Pancreas (tissue), 10 donors: ENCODE data around the gene CFAP251. TPM values are rescaled to one million over a fixed set of nuclear protein-coding genes. Genes with fewer than 3 reads are reported as not detected.

Source experiments
- ATAC-seq, 4 donors: fragments of 200-7000 bp; cut with Tn5 transposase; one replicate each; pipeline versions ENCODE4 v1.8.0 to v1.9.1; 2020; ENCODE audit warnings: mild to moderate bottlenecking in 4 of 4, moderate library complexity in 4 of 4
- DNase-seq, 6 donors: peaks; one replicate each; pipeline ENCODE4 v3.0.0-alpha.2; 2020
- FAIRE-seq: peaks from 2 replicates; lab custom pipeline; 2012; peaks lifted over from hg19 to GRCh38; lab: Jason Lieb, UNC
- H3K27ac ChIP-seq, 4 donors: fragments of 200-600 bp; sonication (generic); 1 replicate in 3 of 4; 2 replicates in 1 of 4; pipeline versions ENCODE4 v1.5.0 to v1.8.0; 2020
- H3K27me3 ChIP-seq, 4 donors: fragments of 200-600 bp; one replicate each; pipeline ENCODE4 v1.8.0; 2021
- H3K36me3 ChIP-seq, 3 donors: fragments of 200-600 bp; sonication (generic) in 1 of 3; one replicate each; pipeline versions ENCODE4 v1.5.0 to v1.8.0; 2020 to 2021
- H3K4me1 ChIP-seq, 3 donors: fragments of 200-600 bp; one replicate each; pipeline ENCODE4 v1.8.0; 2021
- H3K4me3 ChIP-seq, 4 donors: fragments of 200-600 bp; sonication (generic) in 2 of 4; one replicate each; pipeline versions ENCODE4 v1.5.0 to v1.8.0; 2020 to 2021
- H3K9me3 ChIP-seq, 4 donors: fragments of 200-600 bp; one replicate each; pipeline ENCODE4 v1.8.0; 2021
- CTCF ChIP-seq, 4 donors: fragments of 200-600 bp; sonication (generic) in 3 of 4; IDR thresholded peaks; one replicate each; pipeline versions ENCODE4 v1.5.0 to v1.8.0; 2021; ENCODE audit warnings: antibody characterized with exemption in 4 of 4
- WGBS, 2 donors: extraction: QIAGEN DNeasy Blood & Tissue Kit; methylation state at CpG; one replicate each; pipeline ENCODE4 v1.1.7; 2013; 5-methylcytosine and 5-hydroxymethylcytosine counted together
- intact Hi-C, 3 donors: fragments of 100-400 bp; cut with DNase I; formaldehyde crosslinking; loops; one replicate each; pipeline versions ENCODE4 v1.11.1 to v1.14.2; 2022
- polyA plus RNA-seq, 2 donors: library from polyadenylated mRNA; stranded (reverse); fragments of 200-250 nt; gene quantifications; one replicate each; pipeline ENCODE4 v1.2.3, GENCODE V29; 2013
- total RNA-seq, 6 donors: library from RNA; stranded (reverse); fragmentation: NEBNext Ultra II Directional in 4 of 6; extraction: Animal tissue kit (Norgen Biotek cat#: 25700) in 4 of 6; gene quantifications; one replicate each; pipeline versions ENCODE4 v1.2.1 to v1.2.4, GENCODE V29; 2021 to 2023
- donor health status: healthy with polysubstance abuse.
- donor health status: DM: no; HTN: no; CAD: no; lungs with moderate emphysema.
- donor health status: DM: no; HTN: no; CAD: no.
- donor health status: control.
- donor health status: control.
- donor health status: Bipolar disorder and iron deficiency.
- donor health status: DM: yes; HTN: yes; CAD: no.
- donor health status: DM: no; HTN: no; CAD: no.
- donor health status: DM: no; HTN: no; CAD: no.
- donor health status: DM: yes; HTN: yes; CAD: no.

Gene CFAP251
- total and polyA plus RNA-seq, 8 donors = 1.7 to 5.9 (median 3.3) TPM

- Histone ChIP-seq H3K27me3 (no peaks in the 10 kb centered on the region), H3K4me1 (peaks cover 4 to 10% (median 5%) of the 10 kb centered on the region in 3 donors), H3K9me3 (no peaks in the 10 kb centered on the region), H3K36me3 (no peaks in the 10 kb centered on the region), H3K4me3 (no peak overlapping the region), H3K27ac (peak overlapping the region; percentile 47 to 68 (median 63))
- DNase-seq (peak in 4 of 6 donors; percentile 42 to 78 (median 58)), FAIRE-seq (no peak), ATAC-seq (peak; percentile 33 to 56 (median 44))
- WGBS, 2 donors = 36 to 47% methylated on average over 28 of the region's 28 CpGs
- TF ChIP-seq CTCF (IDR thresholded peaks at IDR 0.05) = no peak
- intact Hi-C loops = no loop called here
Observed at GRCh38 chr12:122029620-122030423, 111.4 kb downstream of the CFAP251 start.

GRCh38 chr12:122030424-122031035, 112.1 kb downstream of the CFAP251 start:
- H3K27ac ChIP-seq = peak overlapping the region; percentile 47 to 68 (median 63)
- H3K4me1 ChIP-seq = peaks cover 0 to 7% (median 4%) of the 10 kb centered on the region in 3 donors
- intact Hi-C loops = no loop called here
- DNase-seq (peak in 1 of 6 donors; percentile 49), ATAC-seq (peak in 2 of 4 donors; percentile 7 to 11), FAIRE-seq (no peak)
- peaks cover 0 to 6% (median 0%) of the 10 kb centered on the region in 3 donors for H3K36me3 ChIP-seq
- no peaks in the 10 kb centered on the region for H3K27me3 ChIP-seq
- no peaks in the 10 kb centered on the region for H3K9me3 ChIP-seq
- H3K4me3 ChIP-seq = no peak overlapping the region
- TF ChIP-seq CTCF (IDR thresholded peaks at IDR 0.05) = no peak
- 85 to 90% methylated on average over 13 of the region's 13 CpGs for WGBS, 2 donors

- H3K27ac ChIP-seq = no peak overlapping the region
- H3K4me1 ChIP-seq = peaks cover 0 to 5% (median 4%) of the 10 kb centered on the region in 3 donors
- 55 to 69% methylated on average over 19 to 21 of the region's 21 CpGs for WGBS, 2 donors
- ATAC-seq (peak in 3 of 4 donors; percentile 61 to 76 (median 68)), DNase-seq (peak in 4 of 6 donors; percentile 50 to 85 (median 65)), FAIRE-seq (no peak)
- no peaks in the 10 kb centered on the region for H3K9me3 ChIP-seq
- no peaks in the 10 kb centered on the region for H3K27me3 ChIP-seq
- H3K4me3 ChIP-seq = no peak overlapping the region
- intact Hi-C loops = no loop called here
- peaks cover 0 to 15% (median 0%) of the 10 kb centered on the region in 3 donors for H3K36me3 ChIP-seq
- TF ChIP-seq CTCF (IDR thresholded peaks at IDR 0.05) = peak; percentile 59 to 76 (median 64)
Observed at GRCh38 chr12:122031342-122032216, 113.2 kb downstream of the CFAP251 start.

- no peaks in the 10 kb centered on the region for H3K4me1 ChIP-seq
- no peak overlapping the region for H3K27ac ChIP-seq
- H3K27me3 ChIP-seq = no peaks in the 10 kb centered on the region
- no peak for ATAC-seq
- intact Hi-C loops = no loop called here
- FAIRE-seq = no peak
- no peak for DNase-seq
- TF ChIP-seq CTCF (IDR thresholded peaks at IDR 0.05) = no peak
- H3K36me3 ChIP-seq = peaks cover 0 to 15% (median 0%) of the 10 kb centered on the region in 3 donors
- WGBS, 2 donors = 82 to 88% methylated on average over 11 of the region's 11 CpGs
- no peaks in the 10 kb centered on the region for H3K9me3 ChIP-seq
- no peak overlapping the region for H3K4me3 ChIP-seq
Observed at GRCh38 chr12:122032580-122032979, 114.2 kb downstream of the CFAP251 start.
